Measurements from ENCODE around the gene PLBD2. TPM values are rescaled to one million over a fixed set of nuclear protein-coding genes. Genes with fewer than 3 reads are reported as not detected.

PLBD2 gene
- total RNA-seq, 1 donor from 2014 or later = 52.2 TPM

GRCh38 chr12:113381220-113381619, 22.8 kb downstream of the PLBD2 start:
- no peaks in the 10 kb centered on the region for H3K4me1 Mint-ChIP-seq (ENCODE audit: low read depth, unreplicated experiment)
- Histone ChIP-seq H4K20me1 (ENCODE audit: insufficient read depth, low read length) (no peaks in the 10 kb centered on the region), H3K4me2 (ENCODE audit: low read length) (no peak overlapping the region), H3K4me3 (ENCODE audit: insufficient read depth, low read depth, low read length) (no peak overlapping the region), H3K79me2 (ENCODE audit: insufficient read depth, low read length) (no peaks in the 10 kb centered on the region), H3K4me1 (ENCODE audit: insufficient read depth, low read length) (no peaks in the 10 kb centered on the region), H2AFZ (ENCODE audit: low read depth, low read length) (no peak overlapping the region), H3K9me3 (ENCODE audit: insufficient read depth, low read depth, low read length) (no peaks in the 10 kb centered on the region), H3K9ac (ENCODE audit: low read length) (no peak overlapping the region), H3K27ac (ENCODE audit: low read depth, low read length) (no peak overlapping the region), H3K27me3 (ENCODE audit: insufficient read depth, low read length) (no peaks in the 10 kb centered on the region), H3K36me3 (ENCODE audit: insufficient read depth, low read length) (peaks cover 2% of the 10 kb centered on the region)
- TF ChIP-seq CTCF (IDR thresholded peaks at IDR 0.05; ENCODE audit: insufficient read depth, low read depth, low read length) = no peak
- TF ChIP-seq EZH2 (IDR thresholded peaks at IDR 0.05; ENCODE audit: insufficient read depth, low read length) = no peak
- no peak overlapping the region for H3K27ac Mint-ChIP-seq (ENCODE audit: unreplicated experiment)
- no peak overlapping the region for H3K4me3 Mint-ChIP-seq (ENCODE audit: unreplicated experiment)
- DNase-seq (ENCODE audit: low read depth) (no peak), FAIRE-seq (no peak)
- no peaks in the 10 kb centered on the region for H3K9me3 Mint-ChIP-seq (ENCODE audit: unreplicated experiment)
- H3K27me3 Mint-ChIP-seq (ENCODE audit: low read depth, unreplicated experiment) = no peaks in the 10 kb centered on the region
- H3K36me3 Mint-ChIP-seq (ENCODE audit: low read depth, unreplicated experiment) = peaks cover 10% of the 10 kb centered on the region

DNA sequence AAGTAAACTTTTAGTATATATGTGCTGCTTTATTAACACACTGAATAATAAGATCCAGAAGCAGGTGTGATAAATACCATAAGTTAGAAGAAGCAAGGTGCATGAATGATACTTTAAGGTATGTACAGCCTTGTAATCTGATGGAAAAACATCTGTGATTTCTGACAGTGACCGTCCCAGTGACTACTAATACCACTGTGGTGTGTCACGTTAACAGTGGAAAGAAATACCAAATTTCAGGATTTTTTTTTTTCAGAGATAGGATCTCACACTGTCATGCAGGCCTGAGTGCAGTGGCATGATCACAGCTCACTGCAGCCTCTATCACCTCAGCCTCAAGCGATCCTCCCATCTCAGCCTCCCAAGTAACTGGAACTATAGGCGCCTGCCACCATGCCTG, 23.8 kb downstream of the PLBD2 start:
- Histone ChIP-seq H3K9me3 (ENCODE audit: insufficient read depth, low read depth, low read length) (no peaks in the 10 kb centered on the region), H3K27ac (ENCODE audit: low read depth, low read length) (no peak overlapping the region), H3K4me3 (ENCODE audit: insufficient read depth, low read depth, low read length) (no peak overlapping the region), H3K4me1 (ENCODE audit: insufficient read depth, low read length) (no peaks in the 10 kb centered on the region), H3K36me3 (ENCODE audit: insufficient read depth, low read length) (peaks cover 5% of the 10 kb centered on the region), H3K9ac (ENCODE audit: low read length) (no peak overlapping the region), H3K4me2 (ENCODE audit: low read length) (no peak overlapping the region), H3K79me2 (ENCODE audit: insufficient read depth, low read length) (no peaks in the 10 kb centered on the region), H4K20me1 (ENCODE audit: insufficient read depth, low read length) (no peaks in the 10 kb centered on the region), H3K27me3 (ENCODE audit: insufficient read depth, low read length) (no peaks in the 10 kb centered on the region), H2AFZ (ENCODE audit: low read depth, low read length) (no peak overlapping the region)
- Mint-ChIP-seq H3K36me3 (ENCODE audit: low read depth, unreplicated experiment) (peaks cover 8% of the 10 kb centered on the region), H3K4me1 (ENCODE audit: low read depth, unreplicated experiment) (no peaks in the 10 kb centered on the region), H3K27ac (ENCODE audit: unreplicated experiment) (no peak overlapping the region), H3K9me3 (ENCODE audit: unreplicated experiment) (no peaks in the 10 kb centered on the region), H3K4me3 (ENCODE audit: unreplicated experiment) (no peak overlapping the region), H3K27me3 (ENCODE audit: low read depth, unreplicated experiment) (no peaks in the 10 kb centered on the region)
- FAIRE-seq (no peak), DNase-seq (ENCODE audit: low read depth) (no peak)
- TF ChIP-seq CTCF (IDR thresholded peaks at IDR 0.05; ENCODE audit: insufficient read depth, low read depth, low read length) = no peak
- no peak for TF ChIP-seq EZH2 (IDR thresholded peaks at IDR 0.05; ENCODE audit: insufficient read depth, low read length)

GRCh38 chr12:113384778-113385177, 26.4 kb downstream of the PLBD2 start:
- H3K27ac Mint-ChIP-seq (ENCODE audit: unreplicated experiment) = no peak overlapping the region
- H3K27me3 Mint-ChIP-seq (ENCODE audit: low read depth, unreplicated experiment) = no peaks in the 10 kb centered on the region
- H3K27ac ChIP-seq (ENCODE audit: low read depth, low read length) = no peak overlapping the region
- H3K4me3 ChIP-seq (ENCODE audit: insufficient read depth, low read depth, low read length) = no peak overlapping the region
- no peak for FAIRE-seq
- no peak overlapping the region for H3K9ac ChIP-seq (ENCODE audit: low read length)
- H3K4me1 Mint-ChIP-seq (ENCODE audit: low read depth, unreplicated experiment) = no peaks in the 10 kb centered on the region
- no peak overlapping the region for H3K4me3 Mint-ChIP-seq (ENCODE audit: unreplicated experiment)
- H3K9me3 Mint-ChIP-seq (ENCODE audit: unreplicated experiment) = no peaks in the 10 kb centered on the region
- H3K79me2 ChIP-seq (ENCODE audit: insufficient read depth, low read length) = no peaks in the 10 kb centered on the region
- no peaks in the 10 kb centered on the region for H3K9me3 ChIP-seq (ENCODE audit: insufficient read depth, low read depth, low read length)
- no peak for DNase-seq (ENCODE audit: low read depth)
- H3K36me3 ChIP-seq (ENCODE audit: insufficient read depth, low read length) = peaks cover 6% of the 10 kb centered on the region
- H3K27me3 ChIP-seq (ENCODE audit: insufficient read depth, low read length) = no peaks in the 10 kb centered on the region
- no peak overlapping the region for H3K4me2 ChIP-seq (ENCODE audit: low read length)
- H4K20me1 ChIP-seq (ENCODE audit: insufficient read depth, low read length) = no peaks in the 10 kb centered on the region
- no peaks in the 10 kb centered on the region for H3K4me1 ChIP-seq (ENCODE audit: insufficient read depth, low read length)
- peaks cover 11% of the 10 kb centered on the region for H3K36me3 Mint-ChIP-seq (ENCODE audit: low read depth, unreplicated experiment)
- no peak overlapping the region for H2AFZ ChIP-seq (ENCODE audit: low read depth, low read length)
- no peak for TF ChIP-seq CTCF (IDR thresholded peaks at IDR 0.05; ENCODE audit: insufficient read depth, low read depth, low read length)
- TF ChIP-seq EZH2 (IDR thresholded peaks at IDR 0.05; ENCODE audit: insufficient read depth, low read length) = no peak

Data from astrocyte (in vitro differentiated cells and primary cell).